MM.1S (cell line): ENCODE measurements around the gene CGRRF1.
A peak's percentile ranks its signal among the peaks of the same experiment; 100 is the strongest.

Source experiments
- DNase-seq: peaks from one replicate; pipeline ENCODE4 v3.0.0-alpha.2; 2015
- H2AFZ ChIP-seq: fragments of 300-600 bp; sonication (generic); 2 replicates; pipeline ENCODE4 v1.6.0; 2016; ENCODE audit warnings: antibody characterized with exemption, low read length
- H3F3A ChIP-seq: fragments of 300-600 bp; sonication (generic); 2 replicates; pipeline ENCODE4 v1.6.1; 2016; ENCODE audit warnings: mild to moderate bottlenecking, antibody characterized with exemption, low read length, moderate library complexity, mixed read lengths; ENCODE audit not compliant: insufficient read depth
- H3K27ac ChIP-seq: fragments of 300-600 bp; sonication (generic); 2 replicates; pipeline ENCODE4 v1.5.1; 2016; ENCODE audit warnings: mild to moderate bottlenecking, low read length
- H3K27me3 ChIP-seq: fragments of 300-600 bp; sonication (generic); replicated peaks from 2 replicates; pipeline ENCODE4 v1.6.0; 2016; ENCODE audit warnings: low read length; ENCODE audit not compliant: insufficient read depth
- H3K36me3 ChIP-seq: fragments of 300-600 bp; sonication (generic); replicated peaks from 2 replicates; pipeline ENCODE4 v1.6.1; 2016; ENCODE audit warnings: mild to moderate bottlenecking, low read length, mixed read lengths; ENCODE audit not compliant: insufficient read depth
- H3K4me1 ChIP-seq: fragments of 300-600 bp; sonication (generic); 2 replicates; pipeline ENCODE4 v1.6.1; 2016; ENCODE audit warnings: low read length, mixed read lengths
- H3K4me2 ChIP-seq: fragments of 300-600 bp; sonication (generic); 2 replicates; pipeline ENCODE4 v1.6.0; 2016; ENCODE audit warnings: low read depth, low read length
- H3K4me3 ChIP-seq: fragments of 300-600 bp; sonication (generic); 2 replicates; pipeline ENCODE4 v1.5.1; 2016; ENCODE audit warnings: low read length, mixed read lengths
- H3K79me2 ChIP-seq: fragments of 300-600 bp; sonication (generic); 2 replicates; pipeline ENCODE4 v1.6.1; 2016; ENCODE audit warnings: mixed run types, low read length, mixed read lengths
- H3K9ac ChIP-seq: fragments of 300-600 bp; sonication (generic); 2 replicates; pipeline ENCODE4 v1.6.1; 2016; ENCODE audit warnings: low read length, mixed read lengths
- H3K9me2 ChIP-seq: fragments of 300-600 bp; sonication (generic); replicated peaks from 2 replicates; pipeline ENCODE4 v1.6.1; 2016; ENCODE audit warnings: mild to moderate bottlenecking, low read length, mixed read lengths; ENCODE audit not compliant: insufficient read depth
- H3K9me3 ChIP-seq: fragments of 300-600 bp; sonication (generic); replicated peaks from 2 replicates; pipeline ENCODE4 v1.6.1; 2016; ENCODE audit warnings: mild to moderate bottlenecking, low read length, mixed read lengths; ENCODE audit not compliant: insufficient read depth
- H4K20me1 ChIP-seq: fragments of 300-600 bp; sonication (generic); 2 replicates; pipeline ENCODE4 v1.6.1; 2016; ENCODE audit warnings: mild to moderate bottlenecking, low read length, moderate library complexity, mixed read lengths; ENCODE audit not compliant: insufficient read depth
- EZH2 ChIP-seq: fragments of 300-600 bp; sonication (generic); optimal IDR thresholded peaks from 2 replicates; pipeline ENCODE3; 2017; ENCODE audit warnings: low read depth, mild to moderate bottlenecking, antibody characterized with exemption, low read length, mixed read lengths
- EZH2phosphoT487 ChIP-seq: fragments of 300-600 bp; sonication (generic); IDR thresholded peaks from 2 replicates; pipeline ENCODE4 v1.6.1; 2018; ENCODE audit warnings: antibody characterized with exemption, low read length
- TF ChIP-seq, protein P1 (sequence below): fragments of 300-600 bp; sonication (generic); IDR thresholded peaks from 2 replicates; pipeline ENCODE4 v1.5.1; 2016; ENCODE audit warnings: antibody characterized with exemption, low read length, mixed read lengths

CGRRF1 gene

GRCh38 chr14:54489318-54489683 lies 20.4 kb upstream of the CGRRF1 start:
- no peak for DNase-seq
- Histone ChIP-seq H3K9me3 (no peaks in the 10 kb centered on the region), H3K4me1 (no peaks in the 10 kb centered on the region), H3K79me2 (peaks cover 37% of the 10 kb centered on the region), H3K9me2 (no peaks in the 10 kb centered on the region), H3K27ac (peak overlapping the region; percentile 41; the same call in 1 of the 2 replicates), H2AFZ (peak overlapping the region; percentile 83), H3K4me3 (peak overlapping the region; percentile 63), H4K20me1 (no peaks in the 10 kb centered on the region), H3K36me3 (no peaks in the 10 kb centered on the region), H3K4me2 (peak overlapping the region; percentile 55; the same call in 1 of the 2 replicates), H3K9ac (peak overlapping the region; percentile 59; the same call in 1 of the 2 replicates), H3K27me3 (no peaks in the 10 kb centered on the region), H3F3A (no peaks in the 10 kb centered on the region)
- TF ChIP-seq EZH2phosphoT487 (no peak), EZH2 (no peak)
- TF ChIP-seq, protein P1, sequence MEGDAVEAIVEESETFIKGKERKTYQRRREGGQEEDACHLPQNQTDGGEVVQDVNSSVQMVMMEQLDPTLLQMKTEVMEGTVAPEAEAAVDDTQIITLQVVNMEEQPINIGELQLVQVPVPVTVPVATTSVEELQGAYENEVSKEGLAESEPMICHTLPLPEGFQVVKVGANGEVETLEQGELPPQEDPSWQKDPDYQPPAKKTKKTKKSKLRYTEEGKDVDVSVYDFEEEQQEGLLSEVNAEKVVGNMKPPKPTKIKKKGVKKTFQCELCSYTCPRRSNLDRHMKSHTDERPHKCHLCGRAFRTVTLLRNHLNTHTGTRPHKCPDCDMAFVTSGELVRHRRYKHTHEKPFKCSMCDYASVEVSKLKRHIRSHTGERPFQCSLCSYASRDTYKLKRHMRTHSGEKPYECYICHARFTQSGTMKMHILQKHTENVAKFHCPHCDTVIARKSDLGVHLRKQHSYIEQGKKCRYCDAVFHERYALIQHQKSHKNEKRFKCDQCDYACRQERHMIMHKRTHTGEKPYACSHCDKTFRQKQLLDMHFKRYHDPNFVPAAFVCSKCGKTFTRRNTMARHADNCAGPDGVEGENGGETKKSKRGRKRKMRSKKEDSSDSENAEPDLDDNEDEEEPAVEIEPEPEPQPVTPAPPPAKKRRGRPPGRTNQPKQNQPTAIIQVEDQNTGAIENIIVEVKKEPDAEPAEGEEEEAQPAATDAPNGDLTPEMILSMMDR, result no peak

- H3K27me3 ChIP-seq, result no peaks in the 10 kb centered on the region
- H3K9me3 ChIP-seq, result no peaks in the 10 kb centered on the region
- no peaks in the 10 kb centered on the region for H3K36me3 ChIP-seq
- peak overlapping the region; percentile 55; the same call in 1 of the 2 replicates for H3K4me2 ChIP-seq
- no peaks in the 10 kb centered on the region for H3K4me1 ChIP-seq
- H2AFZ ChIP-seq, result peak overlapping the region; percentile 83
- H3F3A ChIP-seq, result no peaks in the 10 kb centered on the region
- no peaks in the 10 kb centered on the region for H3K9me2 ChIP-seq
- TF ChIP-seq, protein P1, result no peak
- TF ChIP-seq EZH2 (no peak), EZH2phosphoT487 (no peak)
- peak overlapping the region; percentile 59; the same call in 1 of the 2 replicates for H3K9ac ChIP-seq
- peak overlapping the region; percentile 63 for H3K4me3 ChIP-seq
- peaks cover 31% of the 10 kb centered on the region for H3K79me2 ChIP-seq
- no peak overlapping the region for H3K27ac ChIP-seq
- DNase-seq, result no peak
- no peaks in the 10 kb centered on the region for H4K20me1 ChIP-seq
Observed at GRCh38 chr14:54489731-54490444, 19.8 kb upstream of the CGRRF1 start.

DNA sequence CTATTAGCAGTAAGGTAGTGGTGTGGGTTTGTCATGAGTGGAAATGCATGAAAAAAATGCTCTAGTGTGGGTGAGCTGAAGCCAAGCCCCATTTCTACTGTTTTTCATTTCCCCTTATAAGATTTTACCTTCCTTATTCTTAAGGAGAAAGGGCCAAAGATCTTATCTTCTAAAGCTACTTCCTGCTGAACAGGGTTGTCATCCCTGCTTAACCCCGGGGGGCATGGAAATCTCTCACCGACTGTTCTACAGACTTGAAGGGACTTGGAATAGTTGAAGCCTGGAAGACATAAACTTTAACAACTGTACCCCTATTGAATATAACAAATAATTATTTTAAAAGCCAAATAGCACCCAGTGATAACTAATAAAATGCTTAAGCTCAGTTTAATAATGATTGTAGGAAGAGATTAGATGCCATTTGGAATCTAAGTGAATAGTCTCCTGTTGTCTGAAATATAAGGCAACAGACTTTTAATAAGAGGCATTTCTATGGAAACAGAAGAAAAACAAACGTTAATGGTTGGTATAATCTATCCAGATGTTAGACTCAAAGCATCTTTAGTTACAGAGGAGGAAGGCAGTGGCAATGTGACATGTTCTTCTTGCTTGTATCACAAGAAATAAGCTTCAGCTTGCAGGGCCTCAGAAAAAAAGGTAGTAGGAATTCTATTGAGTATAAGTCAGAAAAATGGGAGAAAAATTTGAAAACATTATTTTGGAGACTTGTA lies 19.1 kb upstream of the CGRRF1 start:
- Histone ChIP-seq H2AFZ (no peak overlapping the region), H3K27ac (no peak overlapping the region), H3K9me2 (no peaks in the 10 kb centered on the region), H3K36me3 (no peaks in the 10 kb centered on the region), H3K4me2 (no peak overlapping the region), H3F3A (no peaks in the 10 kb centered on the region), H4K20me1 (no peaks in the 10 kb centered on the region), H3K4me1 (no peaks in the 10 kb centered on the region), H3K79me2 (peaks cover 25% of the 10 kb centered on the region), H3K27me3 (no peaks in the 10 kb centered on the region), H3K4me3 (no peak overlapping the region), H3K9ac (no peak overlapping the region), H3K9me3 (no peaks in the 10 kb centered on the region)
- no peak for TF ChIP-seq EZH2phosphoT487
- TF ChIP-seq, protein P1, result no peak
- TF ChIP-seq EZH2, result no peak
- DNase-seq, result no peak
